ES-I3 (cell line): ENCODE data around the gene FGD3.
"Not testable (repeated sequence)": the region's sequence is repeated elsewhere in the genome, so short reads cannot be mapped to it uniquely, and the experiment has no call there.

Source experiments
- H3K36me3 ChIP-seq: 2 replicates; pipeline ENCODE4 v1.6.1; 2013; ENCODE audit warnings: mild to moderate bottlenecking, low read length, control low read depth, moderate library complexity; ENCODE audit not compliant: insufficient read depth
- H3K4me1 ChIP-seq: 2 replicates; pipeline ENCODE4 v1.6.1; 2013; ENCODE audit warnings: mild to moderate bottlenecking, control low read depth, low read length; ENCODE audit not compliant: insufficient read depth
- H3K9ac ChIP-seq: 2 replicates; pipeline ENCODE4 v1.6.1; 2013; ENCODE audit warnings: low read depth, mild to moderate bottlenecking, low read length, moderate library complexity
- H3K9me3 ChIP-seq: 2 replicates; pipeline ENCODE4 v1.6.1; 2013; ENCODE audit warnings: mild to moderate bottlenecking, low read length, moderate library complexity; ENCODE audit not compliant: control insufficient read depth, insufficient read depth

FGD3 gene

DNA sequence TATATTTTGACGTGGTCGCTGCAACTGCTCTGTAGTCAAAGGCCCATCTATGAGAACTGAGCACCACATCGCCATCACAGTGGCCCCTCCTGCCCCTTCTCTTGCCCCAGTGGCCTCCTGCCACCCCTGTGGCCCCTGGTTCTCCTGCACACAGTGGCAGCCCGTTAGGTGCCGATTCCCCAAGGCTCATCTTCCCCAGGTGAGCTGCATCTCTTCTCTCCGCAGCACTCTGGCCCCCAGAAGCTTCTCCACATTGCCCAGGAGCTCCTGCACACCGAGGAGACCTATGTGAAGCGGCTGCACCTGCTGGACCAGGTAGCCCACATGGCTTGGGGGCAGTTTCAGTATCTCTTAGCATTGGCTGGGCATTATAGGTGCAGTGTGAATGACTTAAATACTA is 55.4 kb downstream of the FGD3 start:
- Histone ChIP-seq H3K36me3 (no peaks in the 10 kb centered on the region), H3K4me1 (no peaks in the 10 kb centered on the region), H3K9ac (no peak overlapping the region), H3K9me3 (no peaks in the 10 kb centered on the region; the same call in 1 of the 2 replicates)

DNA sequence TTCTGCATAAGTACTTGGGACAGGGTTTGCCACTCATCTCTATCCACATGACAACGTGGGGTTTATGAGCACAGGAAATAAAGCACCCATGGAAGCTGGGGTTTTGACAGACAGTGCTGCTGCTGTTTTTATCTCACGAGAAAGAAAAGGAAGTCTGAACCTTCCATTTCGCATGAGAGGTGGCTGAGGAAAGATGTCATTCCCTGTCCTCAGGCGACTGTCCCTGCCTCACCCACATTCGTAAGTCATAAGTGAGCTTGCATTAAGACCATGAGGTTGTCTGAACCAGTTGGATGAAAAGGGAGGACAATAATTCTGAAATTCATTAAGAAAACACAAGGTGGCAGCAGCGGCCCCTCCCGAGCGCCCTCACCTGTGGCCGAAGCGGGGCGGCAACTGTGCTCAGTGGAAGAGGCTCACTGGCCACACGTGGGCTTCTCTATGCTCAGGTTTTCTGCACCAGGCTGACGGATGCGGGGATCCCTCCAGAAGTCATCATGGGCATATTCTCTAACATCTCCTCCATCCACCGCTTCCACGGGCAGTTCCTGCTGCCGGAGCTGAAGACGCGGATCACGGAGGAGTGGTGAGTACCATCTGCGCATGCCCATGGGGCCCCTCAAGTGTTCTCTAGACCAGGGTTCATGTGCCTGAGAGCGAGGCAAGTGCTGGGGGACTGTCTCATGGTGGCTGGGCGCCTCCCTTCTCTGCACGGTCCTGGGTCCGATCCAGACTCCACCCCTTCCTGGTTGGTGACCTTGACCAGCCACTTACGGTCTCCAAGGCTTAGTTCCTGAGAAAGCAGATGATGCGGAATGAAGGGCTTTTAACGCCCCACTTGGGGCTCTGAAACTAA is 56.5 kb downstream of the FGD3 start:
- Histone ChIP-seq H3K4me1 (no peaks in the 10 kb centered on the region), H3K36me3 (no peaks in the 10 kb centered on the region), H3K9me3 (no peaks in the 10 kb centered on the region; the same call in 1 of the 2 replicates), H3K9ac (no peak overlapping the region)

DNA sequence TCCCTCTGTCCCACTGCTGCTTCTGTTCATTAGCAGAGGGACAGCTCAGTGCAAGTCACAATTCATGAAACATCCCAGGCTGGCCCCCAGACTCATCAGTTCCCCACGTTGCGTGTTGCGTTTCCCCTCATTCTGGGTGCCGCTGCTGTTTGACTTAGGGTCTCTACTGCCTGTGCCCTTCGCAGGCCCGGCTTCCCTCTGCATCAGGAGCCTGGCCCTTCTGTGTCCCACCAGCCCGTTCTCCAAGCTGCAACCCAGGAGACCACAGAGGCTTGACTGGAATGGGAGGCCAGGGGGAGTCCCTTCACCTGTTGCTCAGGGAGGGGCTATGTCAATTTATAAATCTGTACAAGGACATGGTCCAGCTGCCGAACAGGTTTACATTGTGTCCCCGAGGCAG is 57.2 kb downstream of the FGD3 start:
- H3K9ac ChIP-seq = no peak overlapping the region
- no peaks in the 10 kb centered on the region for H3K36me3 ChIP-seq
- no peaks in the 10 kb centered on the region for H3K4me1 ChIP-seq

DNA sequence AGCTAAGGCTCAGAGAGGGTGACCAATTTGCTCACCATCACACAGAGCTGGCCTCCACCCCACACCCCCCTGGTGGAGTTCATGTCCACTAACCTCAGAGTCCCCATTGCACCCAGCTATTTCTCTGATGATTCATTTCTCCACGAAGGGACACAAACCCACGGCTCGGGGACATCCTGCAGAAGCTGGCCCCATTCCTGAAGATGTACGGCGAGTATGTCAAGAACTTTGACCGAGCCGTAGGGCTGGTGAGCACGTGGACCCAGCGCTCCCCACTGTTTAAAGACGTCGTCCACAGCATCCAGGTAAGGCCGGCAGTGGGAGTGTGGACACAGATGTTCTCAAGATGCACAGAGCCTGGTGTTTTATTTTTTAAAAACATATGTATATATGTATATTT is 58.6 kb downstream of the FGD3 start:
- Histone ChIP-seq H3K4me1 (no peaks in the 10 kb centered on the region), H3K36me3 (no peaks in the 10 kb centered on the region), H3K9ac (no peak overlapping the region)

More for the DNA sequence above, 57.2 kb downstream of the FGD3 start:
- no peaks in the 10 kb centered on the region for H3K9me3 ChIP-seq

DNA sequence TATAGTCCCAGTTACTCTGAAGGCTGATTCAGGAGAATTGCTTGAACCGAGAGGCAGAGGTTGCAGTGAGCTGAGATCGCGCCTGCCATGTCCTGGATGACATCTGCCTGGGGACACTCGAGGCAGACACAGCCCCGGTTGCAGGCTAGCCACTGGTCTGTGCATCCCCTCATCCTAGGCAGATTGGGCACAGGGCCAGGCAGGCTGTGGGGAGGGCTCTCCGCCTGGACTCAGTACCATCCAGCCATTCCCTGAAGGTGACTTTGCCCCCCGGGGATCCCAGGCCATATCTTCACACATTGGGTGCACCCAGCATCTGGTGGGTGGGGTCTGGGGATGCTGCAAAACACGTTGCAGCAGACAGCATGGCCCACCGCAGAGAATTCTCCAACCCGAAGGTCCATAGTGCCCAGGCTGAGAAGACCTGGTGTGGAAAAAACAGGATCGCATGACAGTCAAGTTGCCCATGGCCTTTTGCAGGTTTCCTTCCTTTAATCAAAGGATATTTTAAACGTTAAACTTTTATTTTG is 60.3 kb downstream of the FGD3 start:
- Histone ChIP-seq H3K9me3 (no peaks in the 10 kb centered on the region), H3K9ac (no peak overlapping the region), H3K4me1 (no peaks in the 10 kb centered on the region), H3K36me3 (no peaks in the 10 kb centered on the region)

More for the DNA sequence above, 58.6 kb downstream of the FGD3 start:
- H3K9me3 ChIP-seq = no peaks in the 10 kb centered on the region

DNA sequence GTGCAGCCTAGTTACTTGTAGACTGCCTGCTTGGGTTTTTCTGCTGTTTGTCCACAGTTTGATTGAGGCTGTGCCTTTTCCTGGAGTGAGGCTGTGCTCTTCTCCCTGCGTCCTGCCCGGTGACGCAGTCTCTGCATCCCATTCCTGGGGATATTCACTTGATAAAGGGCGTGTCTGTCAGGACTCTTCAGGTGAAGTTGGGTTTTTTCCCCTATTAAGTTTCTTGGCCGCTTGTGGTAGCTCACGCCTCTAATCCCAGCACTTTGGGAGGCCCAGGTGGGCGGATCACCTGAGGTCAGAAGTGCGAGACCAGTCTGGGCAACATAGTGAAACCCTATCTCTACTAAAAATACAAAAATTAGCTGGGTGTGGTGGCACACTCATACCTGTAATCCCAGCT is 61.1 kb downstream of the FGD3 start:
- no peaks in the 10 kb centered on the region for H3K36me3 ChIP-seq
- H3K9ac ChIP-seq = no peak overlapping the region
- no peaks in the 10 kb centered on the region for H3K4me1 ChIP-seq
- H3K9me3 ChIP-seq = no peaks in the 10 kb centered on the region

DNA sequence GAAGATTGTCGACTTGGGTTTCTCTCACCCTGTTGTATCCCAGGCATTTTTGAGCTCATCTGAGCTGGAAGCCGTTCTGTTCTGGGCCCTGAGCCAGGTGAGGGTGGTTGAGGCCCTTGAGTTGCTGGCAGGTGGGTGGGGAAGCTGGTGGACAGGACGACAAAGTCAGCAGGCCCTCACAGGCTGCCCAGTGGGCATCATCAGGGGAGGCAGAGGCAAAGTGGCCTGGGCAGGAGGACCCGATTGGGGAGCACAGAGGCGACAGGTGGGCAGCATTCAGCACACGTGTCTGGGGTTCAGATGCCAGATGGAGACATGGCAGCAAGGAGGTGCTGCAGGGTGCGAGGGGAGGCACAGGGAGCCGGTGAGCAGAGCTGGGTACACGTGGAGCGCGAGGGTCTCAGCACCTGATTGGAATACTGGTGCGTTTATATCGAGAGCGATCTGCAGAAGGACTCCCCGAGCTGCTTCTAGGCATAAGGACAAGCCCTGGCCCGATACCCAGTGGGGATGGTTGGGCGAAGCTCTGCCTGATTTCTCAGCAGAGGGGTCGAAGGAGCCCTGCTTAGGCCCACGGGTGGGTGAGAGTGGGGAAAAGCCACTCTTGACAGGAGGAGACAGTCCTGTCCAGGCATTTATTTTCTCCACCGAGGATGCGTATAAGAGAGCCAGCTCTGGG is 62.2 kb downstream of the FGD3 start:
- Histone ChIP-seq H3K9me3 (no peaks in the 10 kb centered on the region), H3K9ac (no peak overlapping the region), H3K4me1 (no peaks in the 10 kb centered on the region; the same call in 1 of the 2 replicates), H3K36me3 (no peaks in the 10 kb centered on the region)

DNA sequence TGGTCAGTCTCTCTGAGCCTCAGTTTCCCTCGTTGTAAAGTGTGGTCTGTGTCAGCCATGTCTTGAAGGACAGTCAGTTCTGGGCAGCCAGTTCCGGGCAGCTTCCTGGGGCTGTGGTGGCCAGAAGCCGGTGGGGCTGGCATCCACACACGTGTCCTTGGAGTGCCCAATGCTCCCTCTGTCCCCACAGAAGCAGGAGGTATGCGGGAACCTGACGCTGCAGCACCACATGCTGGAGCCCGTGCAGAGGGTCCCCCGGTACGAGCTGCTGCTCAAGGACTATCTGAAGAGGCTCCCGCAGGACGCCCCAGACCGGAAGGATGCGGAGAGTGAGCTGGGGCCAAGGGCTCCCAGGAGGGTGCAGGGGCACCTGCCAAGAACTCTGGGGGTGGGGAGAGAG is 62.7 kb downstream of the FGD3 start:
- no peaks in the 10 kb centered on the region for H3K9me3 ChIP-seq
- H3K36me3 ChIP-seq = no peaks in the 10 kb centered on the region
- H3K9ac ChIP-seq = no peak overlapping the region
- no peaks in the 10 kb centered on the region; the same call in 1 of the 2 replicates for H3K4me1 ChIP-seq

DNA sequence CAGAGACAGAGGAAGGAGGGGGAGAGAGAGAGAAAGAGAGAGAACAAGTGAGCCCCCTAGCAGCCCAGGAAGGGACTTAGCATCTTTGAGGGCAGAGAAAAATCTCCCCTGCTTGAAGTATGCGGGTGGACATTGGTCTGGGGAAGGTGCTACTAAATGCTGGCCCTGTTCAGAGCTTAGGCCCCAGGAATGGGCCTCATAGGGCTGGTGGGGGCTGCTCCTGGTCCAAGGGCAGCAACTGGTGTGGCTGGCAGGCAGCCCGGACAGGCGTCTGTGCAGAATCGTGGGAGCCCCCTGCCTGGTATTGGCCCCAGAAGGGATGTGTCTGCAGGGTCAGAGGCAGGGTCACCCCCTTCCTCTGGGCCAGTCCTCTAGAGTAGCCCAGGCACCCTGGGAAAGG is 63.4 kb downstream of the FGD3 start:
- H3K36me3 ChIP-seq = no peaks in the 10 kb centered on the region
- no peaks in the 10 kb centered on the region; the same call in 1 of the 2 replicates for H3K4me1 ChIP-seq
- no peak overlapping the region for H3K9ac ChIP-seq
- H3K9me3 ChIP-seq = no peaks in the 10 kb centered on the region

DNA sequence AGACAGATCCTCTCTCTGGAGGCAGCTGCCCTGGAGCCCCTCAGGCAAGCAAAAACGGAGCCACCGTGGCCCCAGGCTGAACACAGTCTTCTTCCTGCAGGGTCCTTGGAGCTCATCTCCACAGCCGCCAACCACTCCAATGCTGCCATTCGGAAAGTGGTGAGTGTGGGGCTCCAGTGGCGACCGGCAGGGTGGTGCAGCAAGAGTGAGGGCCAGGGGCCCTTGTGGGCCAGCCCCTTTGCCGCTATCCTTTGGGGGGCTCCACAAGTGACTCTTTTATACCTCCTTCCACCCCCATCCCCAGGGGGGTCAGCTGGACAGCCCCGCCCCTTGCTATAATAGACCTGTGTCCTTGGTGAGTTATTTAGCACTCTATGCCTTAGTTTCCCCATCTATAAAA is 63.8 kb downstream of the FGD3 start:
- no peaks in the 10 kb centered on the region for H3K9me3 ChIP-seq
- no peaks in the 10 kb centered on the region; the same call in 1 of the 2 replicates for H3K4me1 ChIP-seq
- H3K9ac ChIP-seq = no peak overlapping the region
- no peaks in the 10 kb centered on the region for H3K36me3 ChIP-seq

DNA sequence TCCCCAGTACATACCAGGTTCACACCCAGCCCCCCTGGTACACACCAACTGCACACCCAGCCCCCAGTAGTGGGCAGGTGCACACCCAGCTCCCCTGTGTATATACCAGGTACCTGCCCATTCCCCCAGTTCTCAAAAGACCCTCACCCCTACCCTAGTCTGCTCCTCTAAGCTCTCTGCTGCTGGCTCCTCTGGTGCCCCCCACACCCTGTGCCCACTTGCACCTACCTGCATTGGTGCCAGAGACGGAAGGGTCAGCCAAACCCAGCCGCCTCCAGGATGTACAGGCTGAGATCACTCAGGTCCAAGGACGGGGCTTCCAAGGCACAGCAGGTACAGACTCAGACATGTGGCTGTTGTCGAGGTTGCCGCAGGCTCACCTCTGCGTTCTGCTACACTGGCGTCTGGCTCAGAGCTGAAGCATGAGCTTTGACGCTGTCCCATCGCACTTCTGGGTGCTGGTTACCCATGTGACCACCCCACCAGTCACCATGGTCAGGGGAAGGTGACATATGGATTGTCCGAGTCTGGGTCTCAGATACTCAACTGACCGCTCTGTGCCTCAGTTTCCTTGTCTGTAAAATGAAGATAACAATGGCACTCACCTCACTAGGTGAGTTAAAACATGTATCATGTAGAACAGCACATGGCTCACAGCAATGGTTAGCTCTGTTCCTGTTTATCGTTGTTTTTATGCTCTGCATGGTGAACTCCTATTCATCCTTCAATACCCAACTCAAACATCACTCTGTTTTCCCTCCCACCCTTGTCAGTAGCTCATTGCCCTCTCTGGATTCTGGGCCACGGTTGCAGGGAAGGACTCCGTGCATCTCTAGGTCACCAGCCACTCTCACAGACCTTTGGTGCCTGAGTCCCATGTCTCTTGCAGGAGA is 65.9 kb downstream of the FGD3 start:
- Histone ChIP-seq H3K4me1 (no peaks in the 10 kb centered on the region; the same call in 1 of the 2 replicates), H3K9ac (no peak overlapping the region), H3K36me3 (no peaks in the 10 kb centered on the region), H3K9me3 (no peaks in the 10 kb centered on the region)

DNA sequence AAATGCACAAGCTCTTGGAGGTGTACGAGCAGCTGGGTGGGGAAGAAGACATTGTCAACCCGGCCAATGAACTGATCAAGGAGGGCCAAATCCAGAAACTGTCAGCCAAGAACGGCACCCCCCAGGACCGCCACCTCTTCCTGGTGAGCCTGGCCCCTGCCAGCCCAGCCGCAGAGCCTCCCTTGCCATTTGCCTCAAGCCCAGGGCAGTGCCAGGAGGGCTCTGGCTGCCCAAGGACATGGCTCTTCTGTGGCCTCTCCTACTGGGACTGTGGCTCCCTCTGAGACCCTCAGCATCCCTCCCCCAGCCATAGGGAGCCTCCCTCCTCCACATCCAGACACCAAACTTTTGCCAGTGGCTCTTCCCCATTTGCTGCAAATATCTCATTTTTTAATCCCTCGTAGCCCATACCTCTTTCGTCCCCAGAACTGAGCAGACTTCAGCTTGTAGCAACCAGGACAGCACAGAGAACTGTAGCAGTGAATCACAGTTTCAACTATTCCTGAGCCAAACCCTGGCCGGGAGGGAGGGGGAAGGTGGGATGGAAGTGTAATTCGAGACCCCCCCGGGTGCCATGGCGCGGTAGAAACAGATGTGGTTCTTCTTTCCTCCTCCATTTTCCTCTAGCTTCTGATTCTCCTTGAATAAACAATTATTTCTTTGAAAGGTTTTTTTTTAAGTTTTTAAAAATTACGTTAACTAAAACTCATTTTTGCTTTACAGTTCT is 66.7 kb downstream of the FGD3 start:
- no peaks in the 10 kb centered on the region for H3K9me3 ChIP-seq
- H3K36me3 ChIP-seq = no peaks in the 10 kb centered on the region
- no peak overlapping the region for H3K9ac ChIP-seq
- no peaks in the 10 kb centered on the region; the same call in 1 of the 2 replicates for H3K4me1 ChIP-seq

DNA sequence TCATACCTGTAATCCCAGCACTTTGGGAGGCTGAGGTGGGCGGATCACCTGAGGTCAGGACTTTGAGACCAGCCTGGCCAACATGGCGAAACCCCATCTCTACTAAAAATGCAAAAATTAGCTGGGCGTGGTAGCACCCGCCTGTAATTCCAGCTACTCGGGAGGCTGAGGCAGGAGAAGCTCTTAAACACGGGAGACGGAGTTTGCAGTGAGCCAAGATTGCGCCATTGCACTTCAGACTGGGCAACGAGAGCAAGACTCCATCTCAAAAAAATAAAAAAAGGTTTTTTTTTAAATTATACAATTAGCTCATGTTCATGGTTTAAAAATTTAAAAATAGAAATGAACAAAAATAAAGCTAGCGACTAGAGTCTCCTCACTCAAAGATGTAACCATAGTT is 67.9 kb downstream of the FGD3 start:
- not testable (repeated sequence) for H3K9ac ChIP-seq, H3K9me3 ChIP-seq, H3K4me1 ChIP-seq, H3K36me3 ChIP-seq
